Measurements from ENCODE around the gene SPACA1.
"Not testable (repeated sequence)": the region's sequence is repeated elsewhere in the genome, so short reads cannot be mapped to it uniquely, and the experiment has no call there.

SPACA1 gene

GRCh38 chr6:88047510-88048150 is at the start of gene SPACA1:
Gene SPACA1, plus strand, starts transcription at chr6:88047841. Its CDS starts 65 bp downstream, at chr6:88047906.
- no peak for DNase-seq (ENCODE audit: low read depth, low spot score)

GRCh38 chr6:88000713-88001112 is 46.9 kb upstream of the SPACA1 start:
- DNase-seq (ENCODE audit: low read depth, low spot score), result no peak

- DNase-seq (ENCODE audit: low read depth, low spot score), result not testable (repeated sequence)
Observed at GRCh38 chr6:88001279-88001678, 46.4 kb upstream of the SPACA1 start.

- DNase-seq (ENCODE audit: low read depth, low spot score), result no peak
Observed at GRCh38 chr6:88004707-88005106, 42.9 kb upstream of the SPACA1 start.

GRCh38 chr6:88006557-88006956 is 41.1 kb upstream of the SPACA1 start:
- no peak for DNase-seq (ENCODE audit: low read depth, low spot score)

- DNase-seq (ENCODE audit: low read depth, low spot score), result no peak
Observed at GRCh38 chr6:88008411-88008810, 39.2 kb upstream of the SPACA1 start.

- DNase-seq (ENCODE audit: low read depth, low spot score), result no peak
Observed at GRCh38 chr6:88008831-88009231, 38.8 kb upstream of the SPACA1 start.

- no peak for DNase-seq (ENCODE audit: low read depth, low spot score)
Observed at GRCh38 chr6:88013015-88013414, 34.6 kb upstream of the SPACA1 start.

- no peak for DNase-seq (ENCODE audit: low read depth, low spot score)
Observed at GRCh38 chr6:88013554-88013953, 34.1 kb upstream of the SPACA1 start.

- DNase-seq (ENCODE audit: low read depth, low spot score), result no peak
Observed at GRCh38 chr6:88020439-88020838, 27.2 kb upstream of the SPACA1 start.

GRCh38 chr6:88024696-88025095 is 22.9 kb upstream of the SPACA1 start:
- no peak for DNase-seq (ENCODE audit: low read depth, low spot score)

GRCh38 chr6:88031550-88031949 is 16.1 kb upstream of the SPACA1 start:
- no peak for DNase-seq (ENCODE audit: low read depth, low spot score)

- no peak for DNase-seq (ENCODE audit: low read depth, low spot score)
Observed at GRCh38 chr6:88044530-88044929, 3.1 kb upstream of the SPACA1 start.

- no peak for DNase-seq (ENCODE audit: low read depth, low spot score)
Observed at GRCh38 chr6:88045521-88046136, 2.0 kb upstream of the SPACA1 start.

- no peak for DNase-seq (ENCODE audit: low read depth, low spot score)
Observed at GRCh38 chr6:88048578-88048977, 937 bp downstream of the SPACA1 start.

- DNase-seq (ENCODE audit: low read depth, low spot score), result no peak
Observed at GRCh38 chr6:88050140-88050818, 2.6 kb downstream of the SPACA1 start.

GRCh38 chr6:88059191-88059590 is 11.6 kb downstream of the SPACA1 start:
- DNase-seq (ENCODE audit: low read depth, low spot score), result no peak

GRCh38 chr6:88062376-88062775 is 14.7 kb downstream of the SPACA1 start:
- DNase-seq (ENCODE audit: low read depth, low spot score), result no peak

GRCh38 chr6:88072462-88072861 is 24.8 kb downstream of the SPACA1 start:
- DNase-seq (ENCODE audit: low read depth, low spot score), result no peak

- no peak for DNase-seq (ENCODE audit: low read depth, low spot score)
Observed at GRCh38 chr6:88074791-88075190, 27.1 kb downstream of the SPACA1 start.

GRCh38 chr6:88077305-88077704 is 29.7 kb downstream of the SPACA1 start:
- no peak for DNase-seq (ENCODE audit: low read depth, low spot score)

GRCh38 chr6:88086792-88087191 is 39.2 kb downstream of the SPACA1 start:
- no peak for DNase-seq (ENCODE audit: low read depth, low spot score)

- DNase-seq (ENCODE audit: low read depth, low spot score), result no peak
Observed at GRCh38 chr6:88089708-88090107, 42.1 kb downstream of the SPACA1 start.

All from iPS DF 19.7 (cell line).